Vagina (tissue), 2 donors: Measurements from ENCODE around the gene NME4. TPM values are rescaled to one million over a fixed set of nuclear protein-coding genes. Genes with fewer than 3 reads are reported as not detected.

Experiments
- DNase-seq, 2 donors: peaks; one replicate each; pipeline ENCODE4 v3.0.0-alpha.2; 2017; ENCODE audit errors: extremely low spot score in 2 of 2
- H3K27ac ChIP-seq: fragments of 200-600 bp; sonication (generic); one replicate; pipeline ENCODE4 v1.5.1; 2019
- H3K27me3 ChIP-seq: fragments of 200-600 bp; sonication (generic); one replicate; pipeline ENCODE4 v1.5.1; 2019
- H3K36me3 ChIP-seq, 2 donors: fragments of 200-600 bp; sonication (generic); one replicate each; pipeline ENCODE4 v1.5.1; 2017 to 2019
- H3K4me1 ChIP-seq: fragments of 200-600 bp; sonication (generic); one replicate; pipeline ENCODE4 v1.5.1; 2019
- H3K4me3 ChIP-seq, 2 donors: fragments of 200-600 bp; sonication (generic); 1 replicate in 1 of 2; 2 replicates in 1 of 2; pipeline ENCODE4 v1.5.1; 2016 to 2019
- H3K9me3 ChIP-seq: fragments of 200-600 bp; sonication (generic); one replicate; pipeline ENCODE4 v1.5.1; 2019
- CTCF ChIP-seq, 3 experiments: fragments of 450-650 bp in 2 of 3; fragments of 200-600 bp in 1 of 3; sonication (generic) in 1 of 3; IDR thresholded peaks; one replicate each; pipeline ENCODE4 v1.5.1; 2017 to 2019; ENCODE audit warnings: antibody characterized with exemption in 3 of 3, mild to moderate bottlenecking in 2 of 3, moderate library complexity in 2 of 3
- POLR2A ChIP-seq, 2 donors: fragments of 450-650 bp; IDR thresholded peaks; one replicate each; pipeline ENCODE4 v1.6.1; 2017; ENCODE audit warnings: antibody characterized with exemption in 2 of 2, mild to moderate bottlenecking in 2 of 2, moderate library complexity in 2 of 2
- POLR2AphosphoS5 ChIP-seq, 2 donors: sonication (generic); formaldehyde crosslinking; IDR thresholded peaks; one replicate each; pipeline ENCODE4 v1.9.0; 2017; ENCODE audit warnings: antibody characterized with exemption in 2 of 2, mild to moderate bottlenecking in 2 of 2, low read depth in 1 of 2; ENCODE audit not compliant: insufficient read depth in 1 of 2
- intact Hi-C: fragments of 100-400 bp; cut with DNase I; formaldehyde crosslinking; loops from one replicate; pipeline ENCODE4 v1.15.1; 2023
- total RNA-seq: library from RNA; depleted of rRNA; stranded (reverse); fragments of >200 nt; gene quantifications from one replicate; pipeline ENCODE4 v1.2.3, GENCODE V29; 2016

Gene NME4
- total RNA-seq, 1 donor from 2014 or later: 88.6 TPM

- Histone ChIP-seq H3K36me3 (no peaks in the 10 kb centered on the region), H3K27ac (no peak overlapping the region), H3K4me3 (no peak overlapping the region), H3K27me3 (no peaks in the 10 kb centered on the region), H3K9me3 (no peaks in the 10 kb centered on the region), H3K4me1 (peaks cover 35% of the 10 kb centered on the region)
- no peak for TF ChIP-seq POLR2A (IDR thresholded peaks at IDR 0.05)
- intact Hi-C loops: no loop called here
- no peak for DNase-seq
Measured at GRCh38 chr16:399340-400019, 2.5 kb downstream of the NME4 start.

- Histone ChIP-seq H3K27me3 (no peaks in the 10 kb centered on the region), H3K4me1 (peaks cover 35% of the 10 kb centered on the region), H3K9me3 (no peaks in the 10 kb centered on the region), H3K4me3 (peak overlapping the region in 1 of 2 donors; percentile 58), H3K36me3 (no peaks in the 10 kb centered on the region), H3K27ac (peak overlapping the region; percentile 96)
- intact Hi-C loops: no loop called here
- no peak for DNase-seq
- no peak for TF ChIP-seq POLR2A (IDR thresholded peaks at IDR 0.05)
- TF ChIP-seq CTCF (IDR thresholded peaks at IDR 0.05): no peak
- TF ChIP-seq POLR2AphosphoS5 (IDR thresholded peaks at IDR 0.05; ENCODE audit: insufficient read depth in 1 of 2, low read depth in 1 of 2): no peak
Measured at GRCh38 chr16:400061-400591, 3.1 kb downstream of the NME4 start.

GRCh38 chr16:401468-402348 is 4.7 kb downstream of the NME4 start, which contains the start of gene DECR2:
Gene DECR2, plus strand, starts transcription at chr16:401885. Its CDS starts 79 bp downstream, at chr16:401964.
- DNase-seq: peak; percentile 94 to 97
- TF ChIP-seq POLR2A (IDR thresholded peaks at IDR 0.05) (peak; percentile 66 to 88), POLR2AphosphoS5 (IDR thresholded peaks at IDR 0.05; ENCODE audit: insufficient read depth in 1 of 2, low read depth in 1 of 2) (peak in 1 of 2 donors; percentile 98), CTCF (IDR thresholded peaks at IDR 0.05) (peak; percentile 7 to 44 (median 33))
- intact Hi-C loops: no loop called here
- peaks cover 29% of the 10 kb centered on the region for H3K4me1 ChIP-seq
- H3K27me3 ChIP-seq: no peaks in the 10 kb centered on the region
- H3K36me3 ChIP-seq: no peaks in the 10 kb centered on the region
- H3K27ac ChIP-seq: peak within 1 kb of the TSS; percentile 96
- peak within 1 kb of the TSS; percentile 58 to 83 for H3K4me3 ChIP-seq
- H3K9me3 ChIP-seq: no peaks in the 10 kb centered on the region

- TF ChIP-seq CTCF (IDR thresholded peaks at IDR 0.05) (no peak), POLR2A (IDR thresholded peaks at IDR 0.05) (no peak), POLR2AphosphoS5 (IDR thresholded peaks at IDR 0.05; ENCODE audit: insufficient read depth in 1 of 2, low read depth in 1 of 2) (no peak)
- H3K27me3 ChIP-seq: no peaks in the 10 kb centered on the region
- H3K27ac ChIP-seq: no peak overlapping the region
- DNase-seq: no peak
- no peaks in the 10 kb centered on the region for H3K9me3 ChIP-seq
- peaks cover 20% of the 10 kb centered on the region for H3K4me1 ChIP-seq
- intact Hi-C loops: no loop called here
- no peak overlapping the region for H3K4me3 ChIP-seq
- H3K36me3 ChIP-seq: no peaks in the 10 kb centered on the region
Measured at GRCh38 chr16:404971-405486, 8.0 kb downstream of the NME4 start.
